K562 (cell line): ENCODE data around the gene COL4A1. TPM values are rescaled to one million over a fixed set of nuclear protein-coding genes. Genes with fewer than 3 reads are reported as not detected.

ENCODE experiments used
- ATAC-seq: fragments of 200-7000 bp; cut with Tn5 transposase; 3 replicates; pipeline ENCODE4 v1.9.1; 2020; ENCODE audit warnings: moderate library complexity
- BruUV-seq: library from RNA; stranded (reverse); fragments of 400-500 nt; replicated peaks from 2 replicates; lab custom pipeline; 2021; lab: Mats Ljungman, UMichigan
- CTCF ChIA-PET: fragments of 300-600 bp; formaldehyde crosslinking; extraction: SDS; loops from one replicate; lab custom pipeline; 2021; ENCODE audit warnings: low intra/inter-chr PET ratio; lab: Yijun Ruan, JAX
- POLR2A ChIA-PET: fragments of 300-600, 350-650 bp; sonication (Branson Sonifier 250); formaldehyde crosslinking; extraction: SDS; loops from one replicate; lab custom pipeline; 2021; ENCODE audit warnings: antibody characterized with exemption, inconsistent platforms; lab: Yijun Ruan, JAX
- DNase-seq, 4 experiments: peaks; one replicate each; pipeline versions ENCODE4 v3.0.0 to v3.0.0-alpha.2; 2011 to 2018; ENCODE audit warnings: low spot score in 3 of 4, mixed read lengths in 3 of 4; ENCODE audit errors: extremely low read depth in 1 of 4
- FAIRE-seq: peaks from 2 replicates; lab custom pipeline; 2011; peaks lifted over from hg19 to GRCh38; lab: Jason Lieb, UNC
- H2AFZ ChIP-seq: 2 replicates; pipeline ENCODE4 v1.6.0; 2011; ENCODE audit warnings: low read depth, low read length, control low read depth, inconsistent platforms
- H3K27ac ChIP-seq: fragments of 200-600 bp; 3 replicates; pipeline ENCODE4 v1.8.0; 2011; ENCODE audit warnings: low read depth, mild to moderate bottlenecking, control low read depth, inconsistent platforms, low read length, moderate library complexity, mixed read lengths; ENCODE audit errors: extremely low read depth
- H3K27me3 ChIP-seq, 2 experiments: fragments of 300-600 bp in 1 of 2; 2 replicates in 1 of 2; 3 replicates in 1 of 2; pipeline versions ENCODE4 v1.6.0 to v1.8.0; 2011; ENCODE audit warnings: inconsistent platforms in 2 of 2, low read length in 2 of 2, mild to moderate bottlenecking in 1 of 2, mixed read lengths in 1 of 2, moderate library complexity in 1 of 2; ENCODE audit not compliant: control insufficient read depth in 2 of 2, insufficient read depth in 2 of 2
- H3K36me3 ChIP-seq: fragments of 300-600 bp; 3 replicates; pipeline ENCODE4 v1.8.0; 2011; ENCODE audit warnings: mild to moderate bottlenecking, low read length, inconsistent platforms; ENCODE audit not compliant: control insufficient read depth, insufficient read depth
- H3K4me1 ChIP-seq, 2 experiments: fragments of 200-600 bp in 1 of 2; replicated peaks in 1 of 2; 2 replicates in 1 of 2; 3 replicates in 1 of 2; pipeline versions ENCODE4 v1.5.1 to v1.8.0; 2011; ENCODE audit warnings: inconsistent platforms in 2 of 2, low read length in 2 of 2, mild to moderate bottlenecking in 1 of 2, mixed read lengths in 1 of 2, moderate library complexity in 1 of 2; ENCODE audit not compliant: control insufficient read depth in 2 of 2, insufficient read depth in 2 of 2
- H3K4me2 ChIP-seq: 2 replicates; pipeline ENCODE4 v1.6.1; 2011; ENCODE audit warnings: low read length, control low read depth, inconsistent platforms, mixed read lengths; ENCODE audit not compliant: insufficient read depth
- H3K4me3 ChIP-seq: fragments of 200-600 bp; sonication (generic), shearing (Covaris generic); 2 replicates; pipeline ENCODE4 v1.5.1; 2016; ENCODE audit warnings: control low read depth, inconsistent platforms
- H3K79me2 ChIP-seq: fragments of 200-600 bp; 3 replicates; pipeline ENCODE4 v1.8.0; 2011; ENCODE audit warnings: low read length, inconsistent platforms; ENCODE audit not compliant: control insufficient read depth, insufficient read depth
- H3K9ac ChIP-seq, 2 experiments: 2 replicates each; pipeline versions ENCODE4 v1.6.0 to v1.6.1; 2011; ENCODE audit warnings: low read depth in 2 of 2, low read length in 2 of 2, control low read depth in 1 of 2, inconsistent platforms in 1 of 2, mild to moderate bottlenecking in 1 of 2, mixed read lengths in 1 of 2; ENCODE audit not compliant: insufficient read depth in 1 of 2
- H3K9me1 ChIP-seq: one replicate; pipeline ENCODE4 v1.6.0; 2011; ENCODE audit warnings: inconsistent platforms, mild to moderate bottlenecking, low read length, moderate library complexity; ENCODE audit not compliant: control insufficient read depth, insufficient read depth
- H3K9me3 ChIP-seq: replicated peaks from 2 replicates; pipeline ENCODE4 v1.5.1; 2011; ENCODE audit warnings: low read depth, low read length, inconsistent platforms; ENCODE audit not compliant: control insufficient read depth, insufficient read depth
- H4K20me1 ChIP-seq: replicated peaks from 2 replicates; pipeline ENCODE4 v1.6.1; 2011; ENCODE audit warnings: low read length, inconsistent platforms, mixed read lengths; ENCODE audit not compliant: control insufficient read depth, insufficient read depth
- CBFA2T3 ChIP-seq: fragments of 450-650 bp; IDR thresholded peaks from 2 replicates; pipeline ENCODE4 v1.6.1; 2017
- CC2D1A ChIP-seq: fragments of 450-650 bp; IDR thresholded peaks from 2 replicates; pipeline ENCODE4 v1.6.1; 2017; ENCODE audit warnings: mild to moderate bottlenecking
- CXXC5 ChIP-seq: fragments of 250-450 bp; sonication (Bioruptor Pico); IDR thresholded peaks from 2 replicates; pipeline ENCODE4 v1.8.0; 2022; ENCODE audit warnings: inconsistent platforms, mild to moderate bottlenecking, moderate library complexity
- ESRRA ChIP-seq: fragments of 450-650 bp; IDR thresholded peaks from 2 replicates; pipeline ENCODE4 v1.6.1; 2014; ENCODE audit warnings: low read depth, mild to moderate bottlenecking, moderate library complexity, borderline replicate concordance
- HDAC2 ChIP-seq: fragments of 450-650 bp; IDR thresholded peaks from 2 replicates; pipeline ENCODE4 v1.6.1; 2016; ENCODE audit warnings: mild to moderate bottlenecking
- HDAC6 ChIP-seq: IDR thresholded peaks from 2 replicates; pipeline ENCODE4 v1.6.1; 2012; ENCODE audit warnings: low read depth, mild to moderate bottlenecking, control low read depth, inconsistent platforms, low read length, moderate library complexity
- KLF10 ChIP-seq: fragments of 250-450 bp; sonication (Bioruptor Pico); IDR thresholded peaks from 2 replicates; pipeline ENCODE4 v1.6.1; 2021; ENCODE audit warnings: matching md5 sums
- MEF2A ChIP-seq: IDR thresholded peaks from 2 replicates; pipeline ENCODE4 v1.6.1; 2011; ENCODE audit warnings: low read depth, mild to moderate bottlenecking, low read length, moderate library complexity; ENCODE audit not compliant: control insufficient read depth
- MYBL2 ChIP-seq, 2 experiments: fragments of 450-650 bp in 1 of 2; sonication (generic) in 1 of 2; formaldehyde crosslinking in 1 of 2; IDR thresholded peaks; 2 replicates each; pipeline versions ENCODE4 v1.6.1 to v1.8.1; 2017 to 2022; ENCODE audit warnings: borderline replicate concordance in 1 of 2, inconsistent platforms in 1 of 2, low read depth in 1 of 2, mild to moderate bottlenecking in 1 of 2, missing genetic modification reagents in 1 of 2, moderate library complexity in 1 of 2
- POLR2H ChIP-seq: IDR thresholded peaks from 2 replicates; pipeline ENCODE4 v1.6.1; 2016; ENCODE audit warnings: missing genetic modification characterization, low read depth, mild to moderate bottlenecking, control low read depth, missing compliant biosample characterization, moderate library complexity
- TEAD4 ChIP-seq, 2 experiments: sonication (generic) in 1 of 2; formaldehyde crosslinking in 1 of 2; IDR thresholded peaks; 2 replicates each; pipeline versions ENCODE4 v1.6.1 to v1.8.0; 2012 to 2022; ENCODE audit warnings: borderline replicate concordance in 1 of 2, inconsistent platforms in 1 of 2, low read length in 1 of 2, mild to moderate bottlenecking in 1 of 2, missing genetic modification reagents in 1 of 2
- THRAP3 ChIP-seq: fragments of 450-650 bp; IDR thresholded peaks from 2 replicates; pipeline ENCODE4 v1.6.1; 2016; ENCODE audit warnings: mild to moderate bottlenecking, inconsistent platforms, borderline replicate concordance
- ZNF384 ChIP-seq: IDR thresholded peaks from 2 replicates; pipeline ENCODE4 v1.6.1; 2012; ENCODE audit warnings: low read depth, low read length, improper control_type of control experiment
- WGBS: fragments of 100-300 bp; shearing (Covaris generic); methylation state at CpG from one replicate; pipeline ENCODE4 v1.1.6; 2016; ENCODE audit warnings: low coverage, mixed read lengths; ENCODE audit not compliant: insufficient coverage; ENCODE audit errors: missing lambda C conversion rate; 5-methylcytosine and 5-hydroxymethylcytosine counted together
- in situ Hi-C: fragments of 300-500 bp; cut with MboI; formaldehyde crosslinking; loops from 4 replicates; pipeline ENCODE4 v1.15.0; 2018; ENCODE audit warnings: inconsistent platforms, mixed read lengths
- intact Hi-C: fragments of 100-400 bp; cut with micrococcal nuclease; formaldehyde crosslinking; loops from 2 replicates; pipeline ENCODE4 v1.14.2; 2022
- polyA plus RNA-seq, 8 experiments: library from polyadenylated mRNA; depleted of rRNA in 4 of 8; stranded (reverse) in 5 of 8; unstranded in 3 of 8; fragments of >200 nt; fragmentation: Nextera tagmentation in 2 of 8; fragmentation: Illumina TruSeq in 1 of 8; extraction: Ambion mirVana in 2 of 8; extraction: Trizol in 1 of 8; gene quantifications; 2 replicates each; pipeline versions ENCODE4 v1.2.1 to v1.2.3, GENCODE V29; 2011 to 2014; ENCODE audit warnings: inconsistent platforms in 1 of 8, missing spikeins in 1 of 8
- total RNA-seq, 7 experiments: library from RNA; depleted of rRNA in 6 of 7; stranded (reverse); fragments of >200 nt in 6 of 7; fragmentation: Illumina TruSeq in 2 of 7; extraction: Trizol in 2 of 7; gene quantifications; 2 replicates each; pipeline versions ENCODE4 v1.2.1 to v1.2.3, GENCODE V29; 2011 to 2021; ENCODE audit warnings: low replicate concordance in 1 of 7
- TF ChIP-seq, protein P1 (sequence below): sonication (generic); formaldehyde crosslinking; IDR thresholded peaks from 2 replicates; pipeline ENCODE4 v1.8.0; 2022; ENCODE audit warnings: missing genetic modification reagents, mild to moderate bottlenecking, moderate library complexity, borderline replicate concordance
- TF ChIP-seq, protein P2 (sequence below), 2 experiments: fragments of 450-650 bp in 1 of 2; IDR thresholded peaks; 2 replicates each; pipeline ENCODE4 v1.6.1; 2011 to 2017; ENCODE audit warnings: low read depth in 2 of 2, antibody characterized with exemption in 1 of 2, borderline replicate concordance in 1 of 2, low read length in 1 of 2, mild to moderate bottlenecking in 1 of 2, mixed read lengths in 1 of 2; ENCODE audit not compliant: control insufficient read depth in 1 of 2
- TF ChIP-seq, protein P3 (sequence below), 2 experiments: fragments of 450-650 bp; conservative IDR thresholded peaks; 2 replicates each; pipeline ENCODE4 v1.6.1; 2017; ENCODE audit warnings: mild to moderate bottlenecking in 2 of 2, moderate library complexity in 2 of 2

Gene COL4A1
- total and polyA plus RNA-seq, 9 of the 15 experiments (the other 6 are each of a cell fraction or from before 2014, with no cell fraction given), result 0.35 TPM; not detected in 8

DNA sequence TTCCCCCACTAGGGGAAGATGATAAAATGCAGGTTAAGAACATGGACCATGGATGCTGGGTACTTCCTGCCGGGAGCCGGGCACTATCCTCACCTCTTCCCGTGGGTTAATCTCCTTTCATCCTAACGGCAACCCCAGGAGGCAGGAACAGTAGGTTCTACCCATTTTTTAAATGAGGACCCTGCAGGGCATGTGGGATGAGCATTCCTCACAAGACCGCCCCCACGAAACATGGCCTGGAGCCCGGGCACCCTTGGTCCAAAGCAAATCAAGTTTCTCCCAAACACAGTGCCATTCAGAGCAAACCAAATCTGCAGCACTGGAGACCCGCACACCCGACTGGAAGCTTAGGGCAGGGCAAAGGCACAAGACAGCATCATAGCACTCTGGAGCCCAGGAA, 35.5 kb upstream of the COL4A1 start:
- Histone ChIP-seq H3K9me3 (no peaks in the 10 kb centered on the region), H3K9me1 (no peaks in the 10 kb centered on the region), H3K4me3 (no peak overlapping the region), H3K9ac (no peak overlapping the region), H4K20me1 (no peaks in the 10 kb centered on the region), H3K4me1 (no peaks in the 10 kb centered on the region), H3K4me2 (no peak overlapping the region), H3K27ac (no peak overlapping the region), H3K79me2 (no peaks in the 10 kb centered on the region), H3K36me3 (no peaks in the 10 kb centered on the region), H3K27me3 (peaks cover 0 to 49% of the 10 kb centered on the region in 2 experiments), H2AFZ (no peak overlapping the region)
- intact Hi-C loops, result no loop called here
- CTCF ChIA-PET, result no interaction called here
- BruUV-seq, result no TSS peak
- in situ Hi-C loops, result no loop called here
- FAIRE-seq (no peak), ATAC-seq (no peak), DNase-seq (no peak)
- POLR2A ChIA-PET, result no interaction called here
- 0% methylated on average over 9 of the region's 9 CpGs for WGBS
- TF ChIP-seq ZNF384 (no peak), ESRRA (no peak), KLF10 (no peak), CXXC5 (CRISPR knock-in tag) (no peak), TEAD4 (IDR thresholded peaks at IDR 0.05; ENCODE audit: low read length) (no peak), TEAD4 (CRISPR knock-in tag; IDR thresholded peaks at IDR 0.05; ENCODE audit: borderline replicate concordance) (no peak), THRAP3 (no peak), POLR2H (no peak), HDAC6 (no peak), CBFA2T3 (no peak), HDAC2 (no peak), MEF2A (no peak), CC2D1A (no peak), MYBL2 (IDR thresholded peaks at IDR 0.05; ENCODE audit: low read depth) (no peak), MYBL2 (CRISPR knock-in tag; IDR thresholded peaks at IDR 0.05; ENCODE audit: borderline replicate concordance) (no peak)
- TF ChIP-seq, protein P1, sequence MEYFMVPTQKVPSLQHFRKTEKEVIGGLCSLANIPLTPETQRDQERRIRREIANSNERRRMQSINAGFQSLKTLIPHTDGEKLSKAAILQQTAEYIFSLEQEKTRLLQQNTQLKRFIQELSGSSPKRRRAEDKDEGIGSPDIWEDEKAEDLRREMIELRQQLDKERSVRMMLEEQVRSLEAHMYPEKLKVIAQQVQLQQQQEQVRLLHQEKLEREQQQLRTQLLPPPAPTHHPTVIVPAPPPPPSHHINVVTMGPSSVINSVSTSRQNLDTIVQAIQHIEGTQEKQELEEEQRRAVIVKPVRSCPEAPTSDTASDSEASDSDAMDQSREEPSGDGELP, result no peak
- TF ChIP-seq, protein P2, sequence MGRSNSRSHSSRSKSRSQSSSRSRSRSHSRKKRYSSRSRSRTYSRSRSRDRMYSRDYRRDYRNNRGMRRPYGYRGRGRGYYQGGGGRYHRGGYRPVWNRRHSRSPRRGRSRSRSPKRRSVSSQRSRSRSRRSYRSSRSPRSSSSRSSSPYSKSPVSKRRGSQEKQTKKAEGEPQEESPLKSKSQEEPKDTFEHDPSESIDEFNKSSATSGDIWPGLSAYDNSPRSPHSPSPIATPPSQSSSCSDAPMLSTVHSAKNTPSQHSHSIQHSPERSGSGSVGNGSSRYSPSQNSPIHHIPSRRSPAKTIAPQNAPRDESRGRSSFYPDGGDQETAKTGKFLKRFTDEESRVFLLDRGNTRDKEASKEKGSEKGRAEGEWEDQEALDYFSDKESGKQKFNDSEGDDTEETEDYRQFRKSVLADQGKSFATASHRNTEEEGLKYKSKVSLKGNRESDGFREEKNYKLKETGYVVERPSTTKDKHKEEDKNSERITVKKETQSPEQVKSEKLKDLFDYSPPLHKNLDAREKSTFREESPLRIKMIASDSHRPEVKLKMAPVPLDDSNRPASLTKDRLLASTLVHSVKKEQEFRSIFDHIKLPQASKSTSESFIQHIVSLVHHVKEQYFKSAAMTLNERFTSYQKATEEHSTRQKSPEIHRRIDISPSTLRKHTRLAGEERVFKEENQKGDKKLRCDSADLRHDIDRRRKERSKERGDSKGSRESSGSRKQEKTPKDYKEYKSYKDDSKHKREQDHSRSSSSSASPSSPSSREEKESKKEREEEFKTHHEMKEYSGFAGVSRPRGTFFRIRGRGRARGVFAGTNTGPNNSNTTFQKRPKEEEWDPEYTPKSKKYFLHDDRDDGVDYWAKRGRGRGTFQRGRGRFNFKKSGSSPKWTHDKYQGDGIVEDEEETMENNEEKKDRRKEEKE (IDR thresholded peaks at IDR 0.05; ENCODE audit: borderline replicate concordance in 1 of 2, control insufficient read depth in 1 of 2, low read depth in 2 of 2, low read length in 1 of 2), result no peak
- TF ChIP-seq, protein P3, sequence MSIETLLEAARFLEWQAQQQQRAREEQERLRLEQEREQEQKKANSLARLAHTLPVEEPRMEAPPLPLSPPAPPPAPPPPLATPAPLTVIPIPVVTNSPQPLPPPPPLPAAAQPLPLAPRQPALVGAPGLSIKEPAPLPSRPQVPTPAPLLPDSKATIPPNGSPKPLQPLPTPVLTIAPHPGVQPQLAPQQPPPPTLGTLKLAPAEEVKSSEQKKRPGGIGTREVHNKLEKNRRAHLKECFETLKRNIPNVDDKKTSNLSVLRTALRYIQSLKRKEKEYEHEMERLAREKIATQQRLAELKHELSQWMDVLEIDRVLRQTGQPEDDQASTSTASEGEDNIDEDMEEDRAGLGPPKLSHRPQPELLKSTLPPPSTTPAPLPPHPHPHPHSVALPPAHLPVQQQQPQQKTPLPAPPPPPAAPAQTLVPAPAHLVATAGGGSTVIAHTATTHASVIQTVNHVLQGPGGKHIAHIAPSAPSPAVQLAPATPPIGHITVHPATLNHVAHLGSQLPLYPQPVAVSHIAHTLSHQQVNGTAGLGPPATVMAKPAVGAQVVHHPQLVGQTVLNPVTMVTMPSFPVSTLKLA (conservative IDR thresholded peaks at IDR 0.05), result no peak
